GM23248 (cell line): ENCODE data around the gene PLPPR3. TPM values are rescaled to one million over a fixed set of nuclear protein-coding genes. Genes with fewer than 3 reads are reported as not detected.

ENCODE experiments used
- DNase-seq: peaks from one replicate; pipeline ENCODE4 v3.0.0-alpha.2; 2015
- H2AFZ ChIP-seq: fragments of 200-600 bp; sonication (generic); 2 replicates; pipeline ENCODE4 v1.6.1; 2016; ENCODE audit warnings: antibody characterized with exemption
- H3F3A ChIP-seq: fragments of 200-600 bp; sonication (generic); 2 replicates; pipeline ENCODE4 v1.6.1; 2016; ENCODE audit warnings: mild to moderate bottlenecking, antibody characterized with exemption, mixed run types; ENCODE audit not compliant: insufficient read depth
- H3K27ac ChIP-seq: fragments of 200-600 bp; sonication (generic); 2 replicates; pipeline ENCODE4 v1.5.1; 2016; ENCODE audit warnings: mild to moderate bottlenecking
- H3K27me3 ChIP-seq: fragments of 200-600 bp; sonication (generic); replicated peaks from 2 replicates; pipeline ENCODE4 v1.6.1; 2016; ENCODE audit warnings: mild to moderate bottlenecking; ENCODE audit not compliant: insufficient read depth
- H3K36me3 ChIP-seq: fragments of 200-600 bp; sonication (generic); 2 replicates; pipeline ENCODE4 v1.6.1; 2016; ENCODE audit warnings: low read depth, mild to moderate bottlenecking
- H3K4me1 ChIP-seq: fragments of 200-600 bp; sonication (generic); 2 replicates; pipeline ENCODE4 v1.6.1; 2016; ENCODE audit warnings: mild to moderate bottlenecking; ENCODE audit not compliant: insufficient read depth
- H3K4me2 ChIP-seq: fragments of 200-600 bp; sonication (generic); one replicate; pipeline ENCODE4 v1.6.1; 2016; ENCODE audit warnings: mild to moderate bottlenecking; ENCODE audit not compliant: unreplicated experiment
- H3K4me3 ChIP-seq: fragments of 200-600 bp; sonication (generic); 2 replicates; pipeline ENCODE4 v1.5.1; 2016; ENCODE audit warnings: mild to moderate bottlenecking
- H3K79me2 ChIP-seq: fragments of 200-600 bp; sonication (generic); 2 replicates; pipeline ENCODE4 v1.6.1; 2016; ENCODE audit warnings: mild to moderate bottlenecking; ENCODE audit not compliant: insufficient read depth
- H3K9ac ChIP-seq: fragments of 200-600 bp; sonication (generic); 2 replicates; pipeline ENCODE4 v1.6.1; 2016; ENCODE audit warnings: mild to moderate bottlenecking
- H3K9me2 ChIP-seq: fragments of 200-600 bp; sonication (generic); 2 replicates; pipeline ENCODE4 v1.6.1; 2016; ENCODE audit warnings: mixed run types, mild to moderate bottlenecking, moderate library complexity; ENCODE audit not compliant: insufficient read depth
- H3K9me3 ChIP-seq: fragments of 200-600 bp; sonication (generic); one replicate; pipeline ENCODE4 v1.6.1; 2017; ENCODE audit warnings: low read depth
- H4K20me1 ChIP-seq: fragments of 200-600 bp; sonication (generic); 2 replicates; pipeline ENCODE4 v1.6.0; 2016; ENCODE audit not compliant: insufficient read depth
- EZH2 ChIP-seq: fragments of 200-600 bp; sonication (generic); IDR thresholded peaks from 2 replicates; pipeline ENCODE4 v1.6.1; 2018; ENCODE audit warnings: antibody characterized with exemption, mild to moderate bottlenecking; ENCODE audit not compliant: insufficient read depth, poor library complexity, severe bottlenecking
- EZH2phosphoT487 ChIP-seq: fragments of 200-600 bp; sonication (generic); IDR thresholded peaks from 2 replicates; pipeline ENCODE4 v1.6.1; 2018; ENCODE audit warnings: antibody characterized with exemption, moderate library complexity, mild to moderate bottlenecking, low read depth; ENCODE audit not compliant: insufficient read depth
- WGBS, 2 experiments: methylation state at CpG; one replicate each; pipeline ENCODE4 v1.1.6; 2015 to 2017; ENCODE audit warnings: low lambda C conversion rate in 2 of 2, low coverage in 1 of 2; ENCODE audit errors: missing lambda C conversion rate in 2 of 2; 5-methylcytosine and 5-hydroxymethylcytosine counted together
- in situ Hi-C: fragments of 300-500 bp; cut with MboI; formaldehyde crosslinking; loops from 2 replicates; pipeline ENCODE4 v1.15.0; 2020
- polyA plus RNA-seq: library from polyadenylated mRNA; unstranded; fragments of >200 nt; fragmentation: Nextera tagmentation; extraction: Ambion mirVana; gene quantifications from 2 replicates; pipeline ENCODE4 v1.2.1, GENCODE V29; 2016
- total RNA-seq: library from RNA; depleted of rRNA; stranded (reverse); fragments of >200 nt; shearing (Covaris generic); gene quantifications from 2 replicates; pipeline ENCODE4 v1.2.3, GENCODE V29; 2014

The PLPPR3 gene
- total and polyA plus RNA-seq, 2 experiments from 2014 or later, result 0.32 TPM; not detected in 1

DNA sequence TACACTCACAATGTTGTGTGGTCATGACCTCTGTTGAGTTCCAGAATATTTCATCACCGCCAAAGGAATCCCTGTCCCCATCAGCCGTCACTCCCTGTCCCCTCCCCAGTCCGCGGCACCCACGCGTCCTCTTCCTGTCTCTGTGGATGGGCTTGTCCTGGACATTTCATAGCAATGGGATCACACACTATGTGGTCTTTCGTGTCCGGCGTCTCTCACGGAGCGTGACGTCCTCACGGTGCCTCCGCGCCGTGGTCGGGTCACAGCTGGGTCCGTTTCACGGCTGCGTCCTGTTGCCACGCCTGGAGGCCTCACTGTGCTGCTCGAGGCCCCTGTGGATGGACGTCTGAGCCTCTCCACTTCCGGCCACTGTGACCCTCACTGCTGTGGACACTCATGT lies 12.5 kb upstream of the PLPPR3 start:
- Histone ChIP-seq H3K4me1 (no peaks in the 10 kb centered on the region), H3K79me2 (no peaks in the 10 kb centered on the region), H3K9me3 (no peaks in the 10 kb centered on the region), H3K9me2 (no peaks in the 10 kb centered on the region), H3K36me3 (no peaks in the 10 kb centered on the region), H3K4me3 (no peak overlapping the region), H3K4me2 (no peak overlapping the region), H3K27ac (no peak overlapping the region), H2AFZ (no peak overlapping the region), H3K9ac (no peak overlapping the region), H3K27me3 (peaks cover 12% of the 10 kb centered on the region; the same call in 1 of the 2 replicates), H3F3A (no peaks in the 10 kb centered on the region), H4K20me1 (no peaks in the 10 kb centered on the region)
- DNase-seq, result no peak
- WGBS, 2 experiments, result 76 to 77% methylated on average over 20 to 24 of the region's 24 CpGs
- TF ChIP-seq EZH2phosphoT487, result no peak
- TF ChIP-seq EZH2, result no peak
- in situ Hi-C loops, result no loop called here

GRCh38 chr19:831407-832369 lies 9.9 kb upstream of the PLPPR3 start:
- H3K4me1 ChIP-seq, result no peaks in the 10 kb centered on the region
- in situ Hi-C loops, result no loop called here
- H3K79me2 ChIP-seq, result no peaks in the 10 kb centered on the region
- no peak overlapping the region for H3K27ac ChIP-seq
- H3K9me3 ChIP-seq, result no peaks in the 10 kb centered on the region
- no peak overlapping the region for H3K4me3 ChIP-seq
- no peaks in the 10 kb centered on the region for H3K9me2 ChIP-seq
- no peaks in the 10 kb centered on the region for H3F3A ChIP-seq
- WGBS, 2 experiments, result 76 to 77% methylated on average over 25 to 38 of the region's 38 CpGs
- peaks cover 12% of the 10 kb centered on the region; the same call in 1 of the 2 replicates for H3K27me3 ChIP-seq
- H2AFZ ChIP-seq, result no peak overlapping the region
- no peak overlapping the region for H3K9ac ChIP-seq
- no peaks in the 10 kb centered on the region for H3K36me3 ChIP-seq
- H3K4me2 ChIP-seq, result no peak overlapping the region
- no peak for TF ChIP-seq EZH2
- TF ChIP-seq EZH2phosphoT487, result no peak
- H4K20me1 ChIP-seq, result no peaks in the 10 kb centered on the region
- DNase-seq, result no peak

GRCh38 chr19:829129-829758 lies 7.5 kb upstream of the PLPPR3 start:
- no peak overlapping the region for H3K4me2 ChIP-seq
- H3K9me3 ChIP-seq, result no peaks in the 10 kb centered on the region
- no peaks in the 10 kb centered on the region for H4K20me1 ChIP-seq
- WGBS, 2 experiments, result 74% methylated on average over 17 to 18 of the region's 18 CpGs
- in situ Hi-C loops, result no loop called here
- H3K4me1 ChIP-seq, result no peaks in the 10 kb centered on the region
- H3K79me2 ChIP-seq, result no peaks in the 10 kb centered on the region
- no peaks in the 10 kb centered on the region for H3K27me3 ChIP-seq
- no peaks in the 10 kb centered on the region for H3K9me2 ChIP-seq
- H3F3A ChIP-seq, result no peaks in the 10 kb centered on the region
- DNase-seq, result no peak
- H3K27ac ChIP-seq, result no peak overlapping the region
- no peak overlapping the region for H3K4me3 ChIP-seq
- no peak overlapping the region for H2AFZ ChIP-seq
- H3K36me3 ChIP-seq, result no peaks in the 10 kb centered on the region
- TF ChIP-seq EZH2phosphoT487, result no peak
- TF ChIP-seq EZH2, result no peak
- H3K9ac ChIP-seq, result no peak overlapping the region

GRCh38 chr19:827710-828321 lies 6.1 kb upstream of the PLPPR3 start, which contains the start of gene AZU1:
Gene AZU1, plus strand, starts transcription at chr19:827837. Its CDS starts 10 bp downstream, at chr19:827847.
- Histone ChIP-seq H3K4me1 (no peaks in the 10 kb centered on the region), H3K9me3 (no peaks in the 10 kb centered on the region), H3K4me3 (no peak within 1 kb of the TSS), H3K27ac (no peak within 1 kb of the TSS), H3K4me2 (no peak within 1 kb of the TSS), H3K79me2 (no peaks in the 10 kb centered on the region), H3K9ac (no peak within 1 kb of the TSS), H3F3A (no peaks in the 10 kb centered on the region), H4K20me1 (no peaks in the 10 kb centered on the region), H3K36me3 (no peaks in the 10 kb centered on the region), H2AFZ (no peak within 1 kb of the TSS), H3K9me2 (no peaks in the 10 kb centered on the region), H3K27me3 (no peaks in the 10 kb centered on the region; the same call in 1 of the 2 replicates)
- no peak for TF ChIP-seq EZH2
- TF ChIP-seq EZH2phosphoT487, result no peak
- DNase-seq, result no peak
- in situ Hi-C loops, result no loop called here
- WGBS, 2 experiments, result 40 to 44% methylated on average over 30 to 32 of the region's 33 CpGs
